Transverse colon (tissue), 3 donors: ENCODE measurements around the gene PRKG1.

ENCODE experiments used
- EP300 ChIP-seq: sonication (generic); formaldehyde crosslinking; IDR thresholded peaks from one replicate; pipeline ENCODE4 v1.6.1; 2017; ENCODE audit warnings: antibody characterized with exemption, low read depth
- POLR2A ChIP-seq: fragments of 450-650 bp; IDR thresholded peaks from one replicate; pipeline ENCODE4 v1.6.1; 2016; ENCODE audit warnings: antibody characterized with exemption, mild to moderate bottlenecking, moderate library complexity
- POLR2AphosphoS5 ChIP-seq, 3 donors: sonication (generic); formaldehyde crosslinking; IDR thresholded peaks; one replicate each; pipeline ENCODE4 v1.6.1; 2016; ENCODE audit warnings: antibody characterized with exemption in 3 of 3

DNA sequence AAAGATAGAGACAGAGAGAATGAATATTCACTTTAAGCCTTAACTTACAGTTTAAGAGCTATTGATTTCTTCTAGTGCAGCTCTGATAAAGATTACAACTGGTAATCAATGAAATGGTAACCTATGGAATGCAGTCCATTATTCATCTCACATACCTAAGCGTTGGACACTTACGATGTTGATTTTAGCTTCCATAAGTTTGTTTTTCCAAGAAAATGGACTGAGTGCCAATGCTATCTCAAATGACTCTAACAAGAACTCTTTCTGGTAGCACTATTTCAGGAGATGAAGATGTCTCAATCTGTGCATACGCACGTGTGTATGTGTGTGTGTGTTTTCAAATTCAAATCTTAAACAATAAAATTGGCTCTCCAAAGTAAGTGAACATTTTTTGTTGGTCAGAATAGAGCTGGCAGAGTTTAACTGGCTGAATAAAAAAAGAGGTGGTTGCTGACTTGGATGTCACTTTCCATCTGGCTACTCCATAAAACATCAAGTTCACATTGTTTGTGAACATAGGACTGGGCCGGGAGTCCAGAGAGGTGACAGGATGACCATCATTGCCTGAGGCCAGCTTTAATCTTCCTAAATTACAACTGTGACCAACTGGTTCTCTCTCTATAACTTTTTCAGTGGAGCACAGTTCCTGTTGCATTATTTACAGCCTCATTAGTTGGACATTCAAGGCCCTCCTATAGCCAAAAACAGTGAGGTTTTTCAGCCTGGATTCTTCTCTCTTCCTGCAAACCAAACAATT is 732.0 kb downstream of the PRKG1 start:
- TF ChIP-seq POLR2AphosphoS5 (IDR thresholded peaks at IDR 0.05) (no peak), POLR2A (no peak), EP300 (no peak)
